ENCODE results near the gene STXBP5. TPM values are rescaled to one million over a fixed set of nuclear protein-coding genes. Genes with fewer than 3 reads are reported as not detected.
A peak's percentile ranks its signal among the peaks of the same experiment; 100 is the strongest.

STXBP5 gene
- total and polyA plus RNA-seq, 2 of the 13 experiments (the other 11 are each of a cell fraction or from before 2014, with no cell fraction given): 8.8 to 19.4 TPM

GRCh38 chr6:147202516-147203310 is 1.5 kb upstream of the STXBP5 start (continued):
- TF ChIP-seq, protein P1, sequence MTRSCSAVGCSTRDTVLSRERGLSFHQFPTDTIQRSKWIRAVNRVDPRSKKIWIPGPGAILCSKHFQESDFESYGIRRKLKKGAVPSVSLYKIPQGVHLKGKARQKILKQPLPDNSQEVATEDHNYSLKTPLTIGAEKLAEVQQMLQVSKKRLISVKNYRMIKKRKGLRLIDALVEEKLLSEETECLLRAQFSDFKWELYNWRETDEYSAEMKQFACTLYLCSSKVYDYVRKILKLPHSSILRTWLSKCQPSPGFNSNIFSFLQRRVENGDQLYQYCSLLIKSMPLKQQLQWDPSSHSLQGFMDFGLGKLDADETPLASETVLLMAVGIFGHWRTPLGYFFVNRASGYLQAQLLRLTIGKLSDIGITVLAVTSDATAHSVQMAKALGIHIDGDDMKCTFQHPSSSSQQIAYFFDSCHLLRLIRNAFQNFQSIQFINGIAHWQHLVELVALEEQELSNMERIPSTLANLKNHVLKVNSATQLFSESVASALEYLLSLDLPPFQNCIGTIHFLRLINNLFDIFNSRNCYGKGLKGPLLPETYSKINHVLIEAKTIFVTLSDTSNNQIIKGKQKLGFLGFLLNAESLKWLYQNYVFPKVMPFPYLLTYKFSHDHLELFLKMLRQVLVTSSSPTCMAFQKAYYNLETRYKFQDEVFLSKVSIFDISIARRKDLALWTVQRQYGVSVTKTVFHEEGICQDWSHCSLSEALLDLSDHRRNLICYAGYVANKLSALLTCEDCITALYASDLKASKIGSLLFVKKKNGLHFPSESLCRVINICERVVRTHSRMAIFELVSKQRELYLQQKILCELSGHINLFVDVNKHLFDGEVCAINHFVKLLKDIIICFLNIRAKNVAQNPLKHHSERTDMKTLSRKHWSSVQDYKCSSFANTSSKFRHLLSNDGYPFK (CRISPR knock-in tag; IDR thresholded peaks at IDR 0.05; ENCODE audit: borderline replicate concordance): peak; percentile 65
- TF ChIP-seq KDM5A (IDR thresholded peaks at IDR 0.05; ENCODE audit: borderline replicate concordance, low read length) (no peak; the same call in 1 of the 2 replicates), NFRKB (IDR thresholded peaks at IDR 0.05) (no peak), NCOA5 (CRISPR knock-in tag; IDR thresholded peaks at IDR 0.05) (no peak), NFYC (CRISPR knock-in tag; IDR thresholded peaks at IDR 0.05) (peak; percentile 99), ZNF383 (CRISPR knock-in tag; IDR thresholded peaks at IDR 0.05; ENCODE audit: borderline replicate concordance) (no peak; the same call in 1 of the 2 replicates), ZNF317 (CRISPR knock-in tag; IDR thresholded peaks at IDR 0.05) (peak; percentile 66; the same call in 1 of the 2 replicates), DNMT3B (CRISPR knock-in tag; conservative IDR thresholded peaks at IDR 0.05) (no peak), ZIK1 (CRISPR knock-in tag; IDR thresholded peaks at IDR 0.05; ENCODE audit: borderline replicate concordance, low read depth) (no peak), ZNF225 (CRISPR knock-in tag; IDR thresholded peaks at IDR 0.05) (no peak), ZMAT3 (CRISPR knock-in tag; conservative IDR thresholded peaks at IDR 0.05) (0 out of 2 replicates have a peak, but pooled peaks have one; percentile 34), GTF3A (CRISPR knock-in tag; conservative IDR thresholded peaks at IDR 0.05) (no peak), ZNF253 (CRISPR knock-in tag; IDR thresholded peaks at IDR 0.05; ENCODE audit: borderline replicate concordance) (no peak; the same call in 1 of the 2 replicates), FIP1L1 (IDR thresholded peaks at IDR 0.05; ENCODE audit: borderline replicate concordance, insufficient read depth, low read depth, low read length) (no peak), KDM4B (CRISPR knock-in tag; IDR thresholded peaks at IDR 0.05) (peak; percentile 27; the same call in 1 of the 2 replicates), SALL2 (CRISPR knock-in tag; IDR thresholded peaks at IDR 0.05) (no peak), ZNF367 (CRISPR knock-in tag; IDR thresholded peaks at IDR 0.05; ENCODE audit: borderline replicate concordance) (no peak), ZNF235 (CRISPR knock-in tag; IDR thresholded peaks at IDR 0.05; ENCODE audit: borderline replicate concordance) (peak; percentile 13; the same call in 1 of the 2 replicates), ZNF563 (CRISPR knock-in tag; IDR thresholded peaks at IDR 0.05) (no peak), NFATC3 (CRISPR knock-in tag; IDR thresholded peaks at IDR 0.05) (0 out of 2 replicates have a peak, but pooled peaks have one; percentile 28), MYC (CRISPR knock-in tag; IDR thresholded peaks at IDR 0.05; ENCODE audit: borderline replicate concordance) (no peak), ZNF644 (CRISPR knock-in tag; IDR thresholded peaks at IDR 0.05; ENCODE audit: low read depth) (no peak), ZNF354B (CRISPR knock-in tag; IDR thresholded peaks at IDR 0.05) (no peak), JDP2 (CRISPR knock-in tag; IDR thresholded peaks at IDR 0.05; ENCODE audit: borderline replicate concordance) (no peak), SAFB2 (CRISPR knock-in tag; IDR thresholded peaks at IDR 0.05; ENCODE audit: borderline replicate concordance, low read depth) (no peak)
- TF ChIP-seq, protein P2, sequence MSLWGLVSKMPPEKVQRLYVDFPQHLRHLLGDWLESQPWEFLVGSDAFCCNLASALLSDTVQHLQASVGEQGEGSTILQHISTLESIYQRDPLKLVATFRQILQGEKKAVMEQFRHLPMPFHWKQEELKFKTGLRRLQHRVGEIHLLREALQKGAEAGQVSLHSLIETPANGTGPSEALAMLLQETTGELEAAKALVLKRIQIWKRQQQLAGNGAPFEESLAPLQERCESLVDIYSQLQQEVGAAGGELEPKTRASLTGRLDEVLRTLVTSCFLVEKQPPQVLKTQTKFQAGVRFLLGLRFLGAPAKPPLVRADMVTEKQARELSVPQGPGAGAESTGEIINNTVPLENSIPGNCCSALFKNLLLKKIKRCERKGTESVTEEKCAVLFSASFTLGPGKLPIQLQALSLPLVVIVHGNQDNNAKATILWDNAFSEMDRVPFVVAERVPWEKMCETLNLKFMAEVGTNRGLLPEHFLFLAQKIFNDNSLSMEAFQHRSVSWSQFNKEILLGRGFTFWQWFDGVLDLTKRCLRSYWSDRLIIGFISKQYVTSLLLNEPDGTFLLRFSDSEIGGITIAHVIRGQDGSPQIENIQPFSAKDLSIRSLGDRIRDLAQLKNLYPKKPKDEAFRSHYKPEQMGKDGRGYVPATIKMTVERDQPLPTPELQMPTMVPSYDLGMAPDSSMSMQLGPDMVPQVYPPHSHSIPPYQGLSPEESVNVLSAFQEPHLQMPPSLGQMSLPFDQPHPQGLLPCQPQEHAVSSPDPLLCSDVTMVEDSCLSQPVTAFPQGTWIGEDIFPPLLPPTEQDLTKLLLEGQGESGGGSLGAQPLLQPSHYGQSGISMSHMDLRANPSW (CRISPR knock-in tag; IDR thresholded peaks at IDR 0.05; ENCODE audit: borderline replicate concordance): peak; percentile 88
